GM20431 (cell line): ENCODE measurements around the gene PEX7.
"Not testable (repeated sequence)": the region's sequence is repeated elsewhere in the genome, so short reads cannot be mapped to it uniquely, and the experiment has no call there.

Experiments used
- in situ Hi-C: fragments of 300-500 bp; cut with MseI, MboI; formaldehyde crosslinking; loops from one replicate; pipeline ENCODE4 v1.15.0; 2020; ENCODE audit warnings: low sequenced_read_pairs; ENCODE audit not compliant: unreplicated experiment

Gene PEX7

GRCh38 chr6:136890194-136890839 lies 67.9 kb downstream of the PEX7 start:
- in situ Hi-C loops: no loop called here

- in situ Hi-C loops: no loop called here
Measured at GRCh38 chr6:136890986-136891385, 68.6 kb downstream of the PEX7 start.

- in situ Hi-C loops: no loop called here
Measured at GRCh38 chr6:136893187-136893586, 70.8 kb downstream of the PEX7 start.

GRCh38 chr6:136895901-136896300 lies 73.5 kb downstream of the PEX7 start:
- in situ Hi-C loops: no loop called here

GRCh38 chr6:136897071-136897470 lies 74.7 kb downstream of the PEX7 start:
- in situ Hi-C loops: no loop called here

- in situ Hi-C loops: no loop called here
Measured at GRCh38 chr6:136901212-136901784, 78.9 kb downstream of the PEX7 start.

- in situ Hi-C loops: not testable (repeated sequence)
Measured at GRCh38 chr6:136904477-136904876, 82.1 kb downstream of the PEX7 start.

GRCh38 chr6:136914947-136915346 lies 92.6 kb downstream of the PEX7 start:
- in situ Hi-C loops: no loop called here

GRCh38 chr6:136918706-136919105 lies 96.3 kb downstream of the PEX7 start:
- in situ Hi-C loops: no loop called here

GRCh38 chr6:136920216-136920615 lies 97.8 kb downstream of the PEX7 start:
- in situ Hi-C loops: no loop called here

GRCh38 chr6:136920671-136921380 lies 98.4 kb downstream of the PEX7 start:
- in situ Hi-C loops: no loop called here

GRCh38 chr6:136921381-136921935 lies 99.1 kb downstream of the PEX7 start:
- in situ Hi-C loops: no loop called here

- in situ Hi-C loops: no loop called here
Measured at GRCh38 chr6:136921936-136922684, 99.7 kb downstream of the PEX7 start, which contains the start of gene SLC35D3. TSS of gene SLC35D3 (plus strand) at chr6:136922301. CDS start at chr6:136922429, 128 bp downstream.

GRCh38 chr6:136922685-136923006 lies 100.3 kb downstream of the PEX7 start:
- in situ Hi-C loops: no loop called here

GRCh38 chr6:136923116-136923953 lies 100.9 kb downstream of the PEX7 start:
- in situ Hi-C loops: no loop called here

- in situ Hi-C loops: no loop called here
Measured at GRCh38 chr6:136923954-136924673, 101.7 kb downstream of the PEX7 start.

- in situ Hi-C loops: no loop called here
Measured at GRCh38 chr6:136926383-136926782, 104.0 kb downstream of the PEX7 start.

GRCh38 chr6:136927292-136927691 lies 104.9 kb downstream of the PEX7 start:
- in situ Hi-C loops: no loop called here

- in situ Hi-C loops: no loop called here
Measured at GRCh38 chr6:136930528-136930927, 108.1 kb downstream of the PEX7 start.
